ENCODE measurements around the gene EDN2.

DNA sequence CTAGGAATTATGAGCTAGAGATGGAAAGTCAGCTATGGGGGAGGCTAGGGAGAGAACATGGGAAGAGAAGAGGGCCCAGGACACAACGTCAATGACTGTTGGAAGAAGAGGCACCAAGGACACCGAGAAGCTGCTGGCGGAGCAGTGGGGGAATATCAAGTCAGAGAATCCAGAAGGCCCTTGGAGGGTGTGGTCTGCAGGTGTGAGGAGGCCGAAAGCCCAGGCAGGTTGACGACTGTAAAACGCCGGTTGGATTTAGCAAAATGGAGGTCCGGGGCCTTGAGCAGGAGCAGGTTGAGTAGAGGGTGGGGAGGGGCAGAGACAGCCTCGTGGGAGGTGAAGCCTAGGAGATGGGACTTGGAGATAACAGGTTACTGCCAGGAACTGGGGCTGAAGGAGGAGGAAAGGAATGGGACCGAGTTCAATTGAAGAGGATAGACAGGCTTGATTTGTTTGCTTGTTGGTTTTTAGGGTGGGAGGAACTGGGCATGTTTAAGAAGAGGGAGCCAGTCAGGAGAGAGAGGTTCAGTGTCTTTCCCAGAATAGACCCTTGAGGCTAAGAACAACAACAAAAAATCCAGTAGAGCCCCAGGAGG is 35.1 kb downstream of the EDN2 start:
- TF ChIP-seq, protein P1, sequence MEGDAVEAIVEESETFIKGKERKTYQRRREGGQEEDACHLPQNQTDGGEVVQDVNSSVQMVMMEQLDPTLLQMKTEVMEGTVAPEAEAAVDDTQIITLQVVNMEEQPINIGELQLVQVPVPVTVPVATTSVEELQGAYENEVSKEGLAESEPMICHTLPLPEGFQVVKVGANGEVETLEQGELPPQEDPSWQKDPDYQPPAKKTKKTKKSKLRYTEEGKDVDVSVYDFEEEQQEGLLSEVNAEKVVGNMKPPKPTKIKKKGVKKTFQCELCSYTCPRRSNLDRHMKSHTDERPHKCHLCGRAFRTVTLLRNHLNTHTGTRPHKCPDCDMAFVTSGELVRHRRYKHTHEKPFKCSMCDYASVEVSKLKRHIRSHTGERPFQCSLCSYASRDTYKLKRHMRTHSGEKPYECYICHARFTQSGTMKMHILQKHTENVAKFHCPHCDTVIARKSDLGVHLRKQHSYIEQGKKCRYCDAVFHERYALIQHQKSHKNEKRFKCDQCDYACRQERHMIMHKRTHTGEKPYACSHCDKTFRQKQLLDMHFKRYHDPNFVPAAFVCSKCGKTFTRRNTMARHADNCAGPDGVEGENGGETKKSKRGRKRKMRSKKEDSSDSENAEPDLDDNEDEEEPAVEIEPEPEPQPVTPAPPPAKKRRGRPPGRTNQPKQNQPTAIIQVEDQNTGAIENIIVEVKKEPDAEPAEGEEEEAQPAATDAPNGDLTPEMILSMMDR (IDR thresholded peaks at IDR 0.05; ENCODE audit: low read length) = no peak
- TF ChIP-seq EZH2 (optimal IDR thresholded peaks at IDR 0.05; ENCODE audit: low read depth, low read length) = no peak
- TF ChIP-seq EZH2phosphoT487 (IDR thresholded peaks at IDR 0.05; ENCODE audit: low read length) = no peak
